ENCODE data around the gene CTTNBP2NL.

Gene CTTNBP2NL

DNA sequence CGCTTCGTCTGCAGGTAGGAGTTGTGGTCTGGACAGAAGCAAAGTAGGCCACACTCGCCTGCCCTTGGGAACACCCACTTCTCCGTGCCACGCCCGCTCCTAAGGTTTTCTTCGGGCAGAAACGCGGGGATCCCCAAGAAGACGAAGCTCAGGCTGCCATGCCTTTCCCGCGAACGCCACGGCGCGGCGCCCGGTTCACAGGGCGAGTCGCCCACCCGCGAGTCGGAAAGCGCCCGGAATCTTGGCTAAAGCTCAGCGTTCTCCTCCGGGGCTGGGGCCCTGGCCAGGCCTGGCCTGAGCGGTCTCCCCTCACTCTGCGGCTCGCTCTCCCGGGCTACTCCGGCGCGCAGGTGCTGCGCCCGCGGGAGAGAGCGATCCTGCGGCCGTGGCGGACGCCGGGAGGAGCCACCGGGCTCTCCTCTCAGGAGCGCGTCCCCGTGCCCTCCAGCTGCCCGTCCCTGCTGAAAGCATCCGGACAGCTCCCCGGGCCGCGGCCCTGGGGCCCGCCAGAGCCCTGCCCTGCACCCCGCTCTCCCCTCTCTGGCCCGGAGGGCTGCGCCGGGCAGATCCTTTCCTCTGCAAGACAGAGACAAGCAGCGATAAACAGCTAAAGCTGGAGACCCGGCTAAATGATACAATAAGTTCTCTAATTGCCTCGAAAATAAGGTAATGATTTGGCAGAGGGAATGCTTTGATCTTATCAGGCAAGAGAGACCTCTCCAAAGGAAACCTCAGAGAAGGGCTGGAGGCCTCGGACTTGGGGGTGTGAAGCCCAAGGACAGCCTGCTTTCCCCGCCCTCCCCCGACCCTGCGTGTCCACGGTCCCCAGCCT is 106.0 kb downstream of the CTTNBP2NL start:
- DNase-seq (ENCODE audit: low read depth), result peak; percentile 56
- H3K4me3 ChIP-seq (ENCODE audit: low read depth, low read length), result peak overlapping the region; percentile 25; the same call in 1 of the 2 replicates

DNA sequence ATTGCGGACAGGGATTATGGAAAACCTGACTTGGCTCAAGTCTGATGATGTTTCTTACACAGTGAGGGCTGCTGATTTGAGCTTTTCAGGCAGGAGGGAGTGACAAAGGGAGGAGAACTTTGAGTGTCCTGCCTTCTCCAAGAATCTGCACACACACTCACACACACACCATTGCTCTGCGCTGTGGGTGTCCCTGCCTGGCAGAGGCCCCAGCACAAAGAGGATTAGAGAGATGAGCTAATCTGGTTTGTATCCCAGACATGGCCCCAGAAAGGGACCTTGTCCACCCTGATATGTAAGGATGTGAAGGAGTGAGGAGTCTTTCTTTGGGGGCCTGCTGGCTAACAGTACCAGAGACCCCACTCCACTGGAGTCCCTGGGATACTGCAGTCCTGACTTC is 106.8 kb downstream of the CTTNBP2NL start:
- H3K4me3 ChIP-seq (ENCODE audit: low read depth, low read length), result no peak overlapping the region
- DNase-seq (ENCODE audit: low read depth), result no peak
- TF ChIP-seq, protein P1, sequence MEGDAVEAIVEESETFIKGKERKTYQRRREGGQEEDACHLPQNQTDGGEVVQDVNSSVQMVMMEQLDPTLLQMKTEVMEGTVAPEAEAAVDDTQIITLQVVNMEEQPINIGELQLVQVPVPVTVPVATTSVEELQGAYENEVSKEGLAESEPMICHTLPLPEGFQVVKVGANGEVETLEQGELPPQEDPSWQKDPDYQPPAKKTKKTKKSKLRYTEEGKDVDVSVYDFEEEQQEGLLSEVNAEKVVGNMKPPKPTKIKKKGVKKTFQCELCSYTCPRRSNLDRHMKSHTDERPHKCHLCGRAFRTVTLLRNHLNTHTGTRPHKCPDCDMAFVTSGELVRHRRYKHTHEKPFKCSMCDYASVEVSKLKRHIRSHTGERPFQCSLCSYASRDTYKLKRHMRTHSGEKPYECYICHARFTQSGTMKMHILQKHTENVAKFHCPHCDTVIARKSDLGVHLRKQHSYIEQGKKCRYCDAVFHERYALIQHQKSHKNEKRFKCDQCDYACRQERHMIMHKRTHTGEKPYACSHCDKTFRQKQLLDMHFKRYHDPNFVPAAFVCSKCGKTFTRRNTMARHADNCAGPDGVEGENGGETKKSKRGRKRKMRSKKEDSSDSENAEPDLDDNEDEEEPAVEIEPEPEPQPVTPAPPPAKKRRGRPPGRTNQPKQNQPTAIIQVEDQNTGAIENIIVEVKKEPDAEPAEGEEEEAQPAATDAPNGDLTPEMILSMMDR (IDR thresholded peaks at IDR 0.05; ENCODE audit: insufficient read depth, low read depth, low read length, missing control alignments), result no peak

More for the DNA sequence above, 106.0 kb downstream of the CTTNBP2NL start:
- TF ChIP-seq, protein P1 (IDR thresholded peaks at IDR 0.05; ENCODE audit: insufficient read depth, low read depth, low read length, missing control alignments), result peak; percentile 70

DNA sequence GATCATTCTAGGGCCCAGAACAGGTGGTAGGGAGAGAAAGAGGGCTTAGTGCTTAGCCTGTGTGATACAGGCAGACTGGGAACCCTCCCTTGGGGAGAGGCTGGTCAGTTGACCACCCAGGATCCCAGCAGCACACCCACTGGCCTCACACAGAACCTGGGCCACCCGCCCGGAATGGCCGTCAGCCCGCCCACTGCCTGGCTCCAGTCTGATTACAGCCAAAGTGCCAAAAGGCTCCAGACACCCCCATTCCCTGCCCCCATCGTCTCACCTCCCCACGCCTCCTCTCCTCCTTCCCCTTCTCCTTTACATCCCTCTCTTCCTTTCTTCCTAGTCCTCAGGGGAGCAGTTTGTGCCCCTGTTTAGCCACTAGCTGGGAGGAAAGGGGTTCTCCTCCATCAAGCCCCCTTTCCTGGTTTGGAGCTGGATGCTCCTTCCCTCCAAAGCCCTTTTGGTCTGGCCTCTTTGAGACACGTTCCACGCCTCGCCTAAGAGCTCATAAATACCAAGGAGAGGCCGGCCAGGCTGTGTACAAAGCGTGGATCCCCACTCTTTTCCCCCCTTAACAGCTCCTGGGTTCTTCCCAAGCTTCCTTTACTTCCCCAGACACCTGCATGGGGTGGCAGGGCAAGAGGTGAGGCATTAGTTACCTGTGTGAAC is 108.1 kb downstream of the CTTNBP2NL start:
- H3K4me3 ChIP-seq (ENCODE audit: low read depth, low read length), result no peak overlapping the region
- DNase-seq (ENCODE audit: low read depth), result no peak
- TF ChIP-seq, protein P1 (IDR thresholded peaks at IDR 0.05; ENCODE audit: insufficient read depth, low read depth, low read length, missing control alignments), result no peak

DNA sequence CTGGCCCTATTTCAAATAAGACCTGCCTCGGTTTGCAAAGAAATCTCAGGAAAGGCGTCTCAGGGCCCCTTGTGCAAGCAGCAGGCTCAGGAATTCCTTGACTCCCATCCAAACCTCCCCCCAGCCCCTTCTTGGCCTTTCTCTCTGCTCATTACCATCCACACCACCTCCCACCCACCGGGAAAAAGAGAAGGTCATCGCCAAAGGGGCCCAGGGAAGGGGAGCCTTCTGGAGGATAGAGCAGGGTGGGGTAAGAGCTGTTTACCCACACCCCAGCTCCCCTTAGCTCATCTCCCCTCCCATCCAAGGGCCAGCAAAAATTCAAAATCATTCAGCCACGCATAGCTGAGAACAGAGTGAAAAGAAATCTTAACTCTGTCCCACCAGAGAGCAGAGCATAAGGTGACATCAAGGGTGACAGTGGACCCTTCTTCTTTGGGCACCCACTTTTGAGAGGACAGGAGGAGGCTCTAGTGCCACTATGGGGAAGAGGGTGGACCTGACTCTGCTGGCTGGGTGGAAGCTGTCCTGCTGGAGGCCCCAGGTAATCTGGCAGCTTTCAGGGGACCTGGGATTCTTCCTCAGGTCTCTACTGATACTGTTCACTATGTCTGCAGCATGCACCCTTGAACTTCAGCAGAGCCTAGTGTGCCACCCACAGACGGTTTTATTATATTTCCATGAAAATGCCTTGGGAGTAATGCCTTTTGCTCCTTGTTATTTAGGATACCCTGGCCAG is 108.8 kb downstream of the CTTNBP2NL start:
- TF ChIP-seq, protein P1 (IDR thresholded peaks at IDR 0.05; ENCODE audit: insufficient read depth, low read depth, low read length, missing control alignments), result no peak
- no peak overlapping the region for H3K4me3 ChIP-seq (ENCODE audit: low read depth, low read length)

DNA sequence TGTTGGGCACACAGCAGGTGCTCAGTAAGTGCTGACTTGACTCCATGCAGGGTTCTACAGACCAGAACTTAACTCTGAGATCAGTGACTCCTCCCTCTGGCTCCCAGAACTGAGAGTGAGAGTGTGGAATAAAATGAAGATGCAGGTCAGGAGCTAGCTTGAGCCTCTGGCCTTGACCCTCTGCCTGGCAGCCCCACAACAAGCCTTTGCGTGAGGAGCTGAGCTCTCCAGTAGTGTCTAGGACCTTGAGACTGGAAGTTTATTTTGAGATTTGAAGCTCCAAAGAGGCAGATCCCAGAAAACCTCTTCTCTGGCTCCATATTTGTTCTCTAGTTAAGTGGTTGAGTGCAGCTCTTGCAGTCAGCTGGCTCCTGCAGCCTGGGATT is 109.4 kb downstream of the CTTNBP2NL start:
- TF ChIP-seq, protein P1 (IDR thresholded peaks at IDR 0.05; ENCODE audit: insufficient read depth, low read depth, low read length, missing control alignments), result no peak
- H3K4me3 ChIP-seq (ENCODE audit: low read depth, low read length), result no peak overlapping the region
- DNase-seq (ENCODE audit: low read depth), result no peak

More for the DNA sequence above, 108.8 kb downstream of the CTTNBP2NL start:
- no peak for DNase-seq (ENCODE audit: low read depth)

DNA sequence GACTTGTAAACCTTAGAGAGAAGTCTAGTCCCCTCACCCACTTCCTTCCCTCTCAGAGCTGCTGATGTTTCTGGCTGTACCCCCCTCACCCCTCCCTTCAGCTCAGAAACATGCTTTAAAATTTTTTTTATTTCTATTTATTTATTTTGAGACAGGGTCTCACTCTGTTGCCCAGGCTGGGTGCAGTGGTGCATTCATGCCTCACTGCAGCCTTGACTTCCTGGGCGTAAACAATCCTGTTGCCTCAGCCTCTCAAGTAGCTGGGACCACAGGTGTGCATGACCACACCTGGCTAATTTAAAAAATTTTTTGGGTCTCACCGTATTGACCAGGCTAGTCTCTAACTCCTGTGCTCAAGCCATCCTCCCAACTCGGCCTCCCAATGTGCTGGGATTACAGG is 109.9 kb downstream of the CTTNBP2NL start:
- TF ChIP-seq, protein P1 (IDR thresholded peaks at IDR 0.05; ENCODE audit: insufficient read depth, low read depth, low read length, missing control alignments), result no peak
- no peak for DNase-seq (ENCODE audit: low read depth)
- H3K4me3 ChIP-seq (ENCODE audit: low read depth, low read length), result no peak overlapping the region

Measured in GM12865 (cell line).